Measurements from ENCODE around the gene SLIT1.

SLIT1 gene

GRCh38 chr10:96982149-96982930, 203.4 kb downstream of the SLIT1 start:
- DNase-seq, result no peak

GRCh38 chr10:96978621-96979154, 207.1 kb downstream of the SLIT1 start:
- no peak for DNase-seq

- no peak for DNase-seq
Measured at GRCh38 chr10:96975136-96975535, 210.6 kb downstream of the SLIT1 start.

- no peak for DNase-seq
Measured at GRCh38 chr10:96973809-96974747, 211.7 kb downstream of the SLIT1 start.

GRCh38 chr10:96972264-96972663, 213.5 kb downstream of the SLIT1 start:
- DNase-seq, result no peak

- no peak for DNase-seq
Measured at GRCh38 chr10:96971324-96971723, 214.4 kb downstream of the SLIT1 start.

- no peak for DNase-seq
Measured at GRCh38 chr10:96968682-96969423, 216.9 kb downstream of the SLIT1 start.

GRCh38 chr10:96967847-96968246, 217.9 kb downstream of the SLIT1 start:
- DNase-seq, result no peak

GRCh38 chr10:96964131-96964530, 221.6 kb downstream of the SLIT1 start:
- no peak for DNase-seq

- DNase-seq, result no peak
Measured at GRCh38 chr10:96960872-96961271, 224.9 kb downstream of the SLIT1 start.

GRCh38 chr10:96959733-96960132, 226.0 kb downstream of the SLIT1 start:
- no peak for DNase-seq

- no peak for DNase-seq
Measured at GRCh38 chr10:96958071-96958470, 227.7 kb downstream of the SLIT1 start.

- no peak for DNase-seq
Measured at GRCh38 chr10:96955794-96956193, 230.0 kb downstream of the SLIT1 start.

GRCh38 chr10:96951954-96952353, 233.8 kb downstream of the SLIT1 start:
- DNase-seq, result no peak

- DNase-seq, result no peak
Measured at GRCh38 chr10:96949039-96949683, 236.6 kb downstream of the SLIT1 start.

All from anterior cingulate cortex (tissue), 58 donors.